ENCODE data around the gene GOLGA8H.
"Not testable (repeated sequence)": the region's sequence is repeated elsewhere in the genome, so short reads cannot be mapped to it uniquely, and the experiment has no call there.

Gene GOLGA8H, protein sequence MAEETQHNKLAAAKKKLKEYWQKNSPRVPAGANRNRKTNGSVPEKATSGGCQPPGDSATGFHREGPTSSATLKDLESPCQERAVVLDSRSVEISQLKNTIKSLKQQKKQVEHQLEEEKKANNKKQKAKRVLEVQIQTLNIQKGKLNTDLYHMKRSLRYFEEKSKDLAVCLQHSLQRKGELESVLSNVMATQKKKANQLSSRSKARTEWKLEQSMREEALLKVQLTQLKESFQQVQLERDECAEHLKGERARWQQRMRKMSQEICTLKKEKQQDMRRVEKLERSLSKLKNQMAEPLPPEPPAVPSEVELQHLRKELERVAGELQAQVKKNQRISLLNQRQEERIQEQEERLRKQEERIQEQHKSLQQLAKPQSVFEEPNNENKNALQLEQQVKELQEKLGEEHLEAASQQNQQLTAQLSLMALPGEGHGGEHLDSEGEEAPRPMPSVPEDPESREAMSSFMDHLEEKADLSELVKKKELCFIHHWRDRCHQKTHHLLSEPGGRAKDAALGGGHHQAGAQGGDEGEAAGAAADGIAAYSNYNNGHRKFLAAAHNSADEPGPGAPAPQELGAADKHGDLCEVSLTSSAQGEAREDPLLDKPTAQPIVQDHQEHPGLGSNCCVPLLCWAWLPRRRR

GRCh38 chr15:30603796-30604195, at the start of gene GOLGA8H:
Gene GOLGA8H, plus strand, starts transcription at chr15:30604028. Its CDS starts 98 bp downstream, at chr15:30604126.
- not testable (repeated sequence) for H3K4me1 ChIP-seq (ENCODE audit: control insufficient read depth, insufficient read depth, low read length); H3K9ac ChIP-seq (ENCODE audit: low read length in 2 of 2); H3K9me3 ChIP-seq (ENCODE audit: control insufficient read depth in 2 of 2, low read length in 2 of 2); H3K36me3 ChIP-seq (ENCODE audit: control insufficient read depth in 2 of 2, insufficient read depth in 2 of 2, low read length in 2 of 2); H3K27me3 ChIP-seq (ENCODE audit: control insufficient read depth in 1 of 2, insufficient read depth in 2 of 2, low read length in 2 of 2); H3K27ac ChIP-seq (ENCODE audit: low read length); H3K4me3 ChIP-seq (ENCODE audit: low read length in 2 of 2)

GRCh38 chr15:30566949-30567348, 36.9 kb upstream of the GOLGA8H start:
- H3K27ac ChIP-seq (ENCODE audit: low read length); H3K4me3 ChIP-seq (ENCODE audit: low read length in 2 of 2); H3K27me3 ChIP-seq (ENCODE audit: control insufficient read depth in 1 of 2, insufficient read depth in 2 of 2, low read length in 2 of 2); H3K4me1 ChIP-seq (ENCODE audit: control insufficient read depth, insufficient read depth, low read length); H3K9me3 ChIP-seq (ENCODE audit: control insufficient read depth in 2 of 2, low read length in 2 of 2); H3K36me3 ChIP-seq (ENCODE audit: control insufficient read depth in 2 of 2, insufficient read depth in 2 of 2, low read length in 2 of 2); H3K9ac ChIP-seq (ENCODE audit: low read length in 2 of 2): not testable (repeated sequence)

- H3K9me3 ChIP-seq (ENCODE audit: control insufficient read depth in 2 of 2, low read length in 2 of 2); H3K27me3 ChIP-seq (ENCODE audit: control insufficient read depth in 1 of 2, insufficient read depth in 2 of 2, low read length in 2 of 2); H3K4me1 ChIP-seq (ENCODE audit: control insufficient read depth, insufficient read depth, low read length); H3K4me3 ChIP-seq (ENCODE audit: low read length in 2 of 2); H3K27ac ChIP-seq (ENCODE audit: low read length); H3K36me3 ChIP-seq (ENCODE audit: control insufficient read depth in 2 of 2, insufficient read depth in 2 of 2, low read length in 2 of 2); H3K9ac ChIP-seq (ENCODE audit: low read length in 2 of 2): not testable (repeated sequence)
Measured at GRCh38 chr15:30573012-30573491, 30.8 kb upstream of the GOLGA8H start.

- not testable (repeated sequence) for H3K9ac ChIP-seq (ENCODE audit: low read length in 2 of 2); H3K27me3 ChIP-seq (ENCODE audit: control insufficient read depth in 1 of 2, insufficient read depth in 2 of 2, low read length in 2 of 2); H3K9me3 ChIP-seq (ENCODE audit: control insufficient read depth in 2 of 2, low read length in 2 of 2); H3K4me3 ChIP-seq (ENCODE audit: low read length in 2 of 2); H3K27ac ChIP-seq (ENCODE audit: low read length); H3K4me1 ChIP-seq (ENCODE audit: control insufficient read depth, insufficient read depth, low read length); H3K36me3 ChIP-seq (ENCODE audit: control insufficient read depth in 2 of 2, insufficient read depth in 2 of 2, low read length in 2 of 2)
Measured at GRCh38 chr15:30579394-30579970, 24.3 kb upstream of the GOLGA8H start.

GRCh38 chr15:30580716-30581115, 23.1 kb upstream of the GOLGA8H start:
- not testable (repeated sequence) for H3K4me3 ChIP-seq (ENCODE audit: low read length in 2 of 2); H3K9ac ChIP-seq (ENCODE audit: low read length in 2 of 2); H3K27ac ChIP-seq (ENCODE audit: low read length); H3K4me1 ChIP-seq (ENCODE audit: control insufficient read depth, insufficient read depth, low read length); H3K9me3 ChIP-seq (ENCODE audit: control insufficient read depth in 2 of 2, low read length in 2 of 2); H3K27me3 ChIP-seq (ENCODE audit: control insufficient read depth in 1 of 2, insufficient read depth in 2 of 2, low read length in 2 of 2); H3K36me3 ChIP-seq (ENCODE audit: control insufficient read depth in 2 of 2, insufficient read depth in 2 of 2, low read length in 2 of 2)

DNA sequence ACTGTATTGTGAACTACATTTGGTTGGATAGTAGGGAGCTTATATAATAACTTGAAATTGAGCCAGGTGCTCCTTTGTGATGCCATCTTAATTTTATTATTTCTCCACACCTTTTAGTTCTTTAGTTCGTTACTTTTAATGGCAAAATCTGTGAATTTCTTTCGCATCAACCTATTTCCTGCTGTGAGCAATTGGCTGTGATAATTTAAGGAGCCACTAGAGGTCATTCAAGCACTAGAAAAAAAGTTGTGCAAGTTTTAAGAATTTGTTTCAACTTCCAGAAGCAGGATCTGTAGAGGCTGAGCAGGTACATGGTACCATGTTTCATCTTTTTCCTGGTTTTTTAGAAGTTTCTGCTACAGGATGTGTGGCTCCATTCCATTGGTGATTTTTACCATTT, 4.9 kb upstream of the GOLGA8H start:
- H3K9me3 ChIP-seq (ENCODE audit: control insufficient read depth in 2 of 2, low read length in 2 of 2); H3K27ac ChIP-seq (ENCODE audit: low read length); H3K27me3 ChIP-seq (ENCODE audit: control insufficient read depth in 1 of 2, insufficient read depth in 2 of 2, low read length in 2 of 2); H3K36me3 ChIP-seq (ENCODE audit: control insufficient read depth in 2 of 2, insufficient read depth in 2 of 2, low read length in 2 of 2); H3K4me1 ChIP-seq (ENCODE audit: control insufficient read depth, insufficient read depth, low read length); H3K9ac ChIP-seq (ENCODE audit: low read length in 2 of 2); H3K4me3 ChIP-seq (ENCODE audit: low read length in 2 of 2): not testable (repeated sequence)

- H3K27me3 ChIP-seq (ENCODE audit: control insufficient read depth in 1 of 2, insufficient read depth in 2 of 2, low read length in 2 of 2); H3K4me1 ChIP-seq (ENCODE audit: control insufficient read depth, insufficient read depth, low read length): not testable (repeated sequence)
Measured at GRCh38 chr15:30612271-30612670, 8.4 kb downstream of the GOLGA8H start.

DNA sequence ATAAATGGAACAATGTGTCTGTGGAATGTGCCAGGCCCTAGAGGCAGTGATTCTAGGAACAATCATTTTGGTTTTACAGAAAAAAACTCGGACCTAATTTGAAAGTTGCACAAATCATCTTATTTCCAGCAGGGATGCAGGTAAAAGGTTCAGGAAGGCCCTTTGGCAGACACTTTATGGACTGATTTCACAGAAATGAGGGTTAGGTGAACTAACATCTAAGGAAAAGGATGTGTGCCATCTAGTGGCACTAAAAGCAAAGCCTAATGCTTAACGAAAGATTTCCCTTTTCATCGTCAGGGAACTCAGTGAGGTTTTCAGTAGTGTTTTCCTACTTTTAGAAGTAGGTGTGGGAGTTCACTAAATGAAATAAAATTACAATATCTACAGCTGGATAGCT, 17.5 kb downstream of the GOLGA8H start:
- not testable (repeated sequence) for H3K9me3 ChIP-seq (ENCODE audit: control insufficient read depth in 2 of 2, low read length in 2 of 2); H3K4me1 ChIP-seq (ENCODE audit: control insufficient read depth, insufficient read depth, low read length); H3K4me3 ChIP-seq (ENCODE audit: low read length in 2 of 2)

More at GRCh38 chr15:30612271-30612670, 8.4 kb downstream of the GOLGA8H start:
- H3K36me3 ChIP-seq (ENCODE audit: control insufficient read depth in 2 of 2, insufficient read depth in 2 of 2, low read length in 2 of 2); H3K27ac ChIP-seq (ENCODE audit: low read length); H3K4me3 ChIP-seq (ENCODE audit: low read length in 2 of 2); H3K9ac ChIP-seq (ENCODE audit: low read length in 2 of 2); H3K9me3 ChIP-seq (ENCODE audit: control insufficient read depth in 2 of 2, low read length in 2 of 2): not testable (repeated sequence)

DNA sequence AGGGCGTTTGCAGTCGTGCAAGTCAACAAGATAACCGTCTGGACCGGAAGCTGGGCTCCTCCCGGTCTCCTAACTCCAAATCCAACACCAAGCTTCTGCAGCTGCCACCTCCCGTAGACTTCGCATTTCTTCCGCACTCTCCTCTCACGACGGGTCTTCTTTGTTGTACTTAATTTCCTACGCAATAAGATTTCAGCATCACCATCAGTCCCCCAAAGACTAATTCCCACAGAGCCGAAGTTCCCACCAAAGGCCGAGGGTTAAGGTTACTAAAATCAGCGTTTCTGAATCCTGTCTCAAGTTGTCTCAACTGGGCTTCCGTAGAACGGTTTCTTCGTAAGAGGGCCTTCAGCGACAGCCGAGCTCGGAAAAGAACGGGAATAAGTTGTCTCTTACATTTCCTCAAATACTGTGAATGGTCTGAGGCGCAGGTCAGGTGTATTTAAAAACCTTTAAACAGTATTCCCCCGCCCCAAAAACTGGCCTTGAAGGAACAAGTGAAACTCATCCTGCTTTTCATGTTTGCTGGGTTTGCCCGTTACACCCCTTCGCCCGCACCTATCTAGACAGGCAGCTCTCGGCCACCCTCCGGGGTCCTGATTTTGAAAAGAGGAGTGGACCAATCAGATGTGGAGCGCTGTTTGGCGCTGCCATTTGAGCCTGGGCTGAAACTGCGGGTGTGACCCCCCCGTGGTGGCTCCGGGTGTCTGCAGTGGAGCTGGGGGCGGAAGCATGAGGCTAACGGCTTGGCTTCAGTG, 21.8 kb downstream of the GOLGA8H start, which contains the start of gene ARHGAP11B:
ARHGAP11B (plus strand) TSS at position 693 of the 758 bp plus-strand sequence.
- H3K36me3 ChIP-seq (ENCODE audit: control insufficient read depth in 2 of 2, insufficient read depth in 2 of 2, low read length in 2 of 2); H3K9me3 ChIP-seq (ENCODE audit: control insufficient read depth in 2 of 2, low read length in 2 of 2); H3K4me1 ChIP-seq (ENCODE audit: control insufficient read depth, insufficient read depth, low read length); H3K27me3 ChIP-seq (ENCODE audit: control insufficient read depth in 1 of 2, insufficient read depth in 2 of 2, low read length in 2 of 2): not testable (repeated sequence)
- peak within 1 kb of the TSS; percentile 76 to 86 for H3K4me3 ChIP-seq (ENCODE audit: low read length in 2 of 2)
- H3K9ac ChIP-seq (ENCODE audit: low read length in 2 of 2): peak within 1 kb of the TSS; percentile 77 to 81
- H3K27ac ChIP-seq (ENCODE audit: low read length): peak within 1 kb of the TSS; percentile 89

More for the DNA sequence above, 17.5 kb downstream of the GOLGA8H start:
- not testable (repeated sequence) for H3K27ac ChIP-seq (ENCODE audit: low read length); H3K27me3 ChIP-seq (ENCODE audit: control insufficient read depth in 1 of 2, insufficient read depth in 2 of 2, low read length in 2 of 2); H3K36me3 ChIP-seq (ENCODE audit: control insufficient read depth in 2 of 2, insufficient read depth in 2 of 2, low read length in 2 of 2); H3K9ac ChIP-seq (ENCODE audit: low read length in 2 of 2)

GRCh38 chr15:30626194-30626565, 22.4 kb downstream of the GOLGA8H start:
- not testable (repeated sequence) for H3K27ac ChIP-seq (ENCODE audit: low read length); H3K36me3 ChIP-seq (ENCODE audit: control insufficient read depth in 2 of 2, insufficient read depth in 2 of 2, low read length in 2 of 2); H3K9me3 ChIP-seq (ENCODE audit: control insufficient read depth in 2 of 2, low read length in 2 of 2); H3K4me1 ChIP-seq (ENCODE audit: control insufficient read depth, insufficient read depth, low read length); H3K27me3 ChIP-seq (ENCODE audit: control insufficient read depth in 1 of 2, insufficient read depth in 2 of 2, low read length in 2 of 2)
- Histone ChIP-seq H3K9ac (ENCODE audit: low read length in 2 of 2) (peak overlapping the region in 1 of 2 donors; percentile 47), H3K4me3 (ENCODE audit: low read length in 2 of 2) (peak overlapping the region; percentile 56 to 76)

Data from stomach smooth muscle (tissue), 2 donors.